Sigmoid colon (tissue), 4 donors: ENCODE data around the gene DKK3.

Source experiments
- POLR2A ChIP-seq, 2 donors: fragments of 450-650 bp; IDR thresholded peaks; one replicate each; pipeline ENCODE4 v1.6.1; 2016; ENCODE audit warnings: antibody characterized with exemption in 2 of 2, mild to moderate bottlenecking in 2 of 2, moderate library complexity in 2 of 2
- POLR2AphosphoS5 ChIP-seq, 4 donors: sonication (generic); formaldehyde crosslinking; IDR thresholded peaks; one replicate each; pipeline ENCODE4 v1.6.1; 2017; ENCODE audit warnings: antibody characterized with exemption in 4 of 4
- TF ChIP-seq, protein P1 (sequence below), 4 experiments: fragments of 450-650 bp in 3 of 4; fragments of 200-600 bp in 1 of 4; IDR thresholded peaks; one replicate each; pipeline ENCODE4 v1.5.1; 2016 to 2019; ENCODE audit warnings: antibody characterized with exemption in 4 of 4, mild to moderate bottlenecking in 3 of 4, moderate library complexity in 2 of 4

GRCh38 chr11:12009617-12010321 lies 1.3 kb upstream of the DKK3 start:
- TF ChIP-seq POLR2A (IDR thresholded peaks at IDR 0.05) = no peak
- TF ChIP-seq, protein P1, sequence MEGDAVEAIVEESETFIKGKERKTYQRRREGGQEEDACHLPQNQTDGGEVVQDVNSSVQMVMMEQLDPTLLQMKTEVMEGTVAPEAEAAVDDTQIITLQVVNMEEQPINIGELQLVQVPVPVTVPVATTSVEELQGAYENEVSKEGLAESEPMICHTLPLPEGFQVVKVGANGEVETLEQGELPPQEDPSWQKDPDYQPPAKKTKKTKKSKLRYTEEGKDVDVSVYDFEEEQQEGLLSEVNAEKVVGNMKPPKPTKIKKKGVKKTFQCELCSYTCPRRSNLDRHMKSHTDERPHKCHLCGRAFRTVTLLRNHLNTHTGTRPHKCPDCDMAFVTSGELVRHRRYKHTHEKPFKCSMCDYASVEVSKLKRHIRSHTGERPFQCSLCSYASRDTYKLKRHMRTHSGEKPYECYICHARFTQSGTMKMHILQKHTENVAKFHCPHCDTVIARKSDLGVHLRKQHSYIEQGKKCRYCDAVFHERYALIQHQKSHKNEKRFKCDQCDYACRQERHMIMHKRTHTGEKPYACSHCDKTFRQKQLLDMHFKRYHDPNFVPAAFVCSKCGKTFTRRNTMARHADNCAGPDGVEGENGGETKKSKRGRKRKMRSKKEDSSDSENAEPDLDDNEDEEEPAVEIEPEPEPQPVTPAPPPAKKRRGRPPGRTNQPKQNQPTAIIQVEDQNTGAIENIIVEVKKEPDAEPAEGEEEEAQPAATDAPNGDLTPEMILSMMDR (IDR thresholded peaks at IDR 0.05) = no peak
- no peak for TF ChIP-seq POLR2AphosphoS5 (IDR thresholded peaks at IDR 0.05)
